Measurements from ENCODE around the gene SUGP2. TPM values are rescaled to one million over a fixed set of nuclear protein-coding genes. Genes with fewer than 3 reads are reported as not detected.

Gene SUGP2
- total RNA-seq, 2 experiments from 2014 or later = 98.1 to 102 TPM

- no peaks in the 10 kb centered on the region for H3K36me3 Mint-ChIP-seq
- POLR2A ChIA-PET = no interaction called here
- no peak overlapping the region for H3K4me3 Mint-ChIP-seq
- H3K27me3 Mint-ChIP-seq = peaks cover 11% of the 10 kb centered on the region
- DNase-seq = no peak
- intact Hi-C loops (cut with micrococcal nuclease) = no loop called here
- no peaks in the 10 kb centered on the region for H3K4me1 Mint-ChIP-seq (ENCODE audit: low read depth)
- CTCF ChIA-PET = no interaction called here
- H3K27ac Mint-ChIP-seq = no peak overlapping the region
- no peaks in the 10 kb centered on the region for H3K9me3 Mint-ChIP-seq
Measured at GRCh38 chr19:18975869-18976268, 57.4 kb downstream of the SUGP2 start.

- intact Hi-C loops (cut with micrococcal nuclease) = no loop called here
- Mint-ChIP-seq H3K4me3 (no peak overlapping the region), H3K4me1 (ENCODE audit: low read depth) (no peaks in the 10 kb centered on the region), H3K27me3 (peaks cover 13% of the 10 kb centered on the region), H3K27ac (no peak overlapping the region), H3K36me3 (no peaks in the 10 kb centered on the region), H3K9me3 (no peaks in the 10 kb centered on the region)
- ChIA-PET POLR2A (no interaction called here), CTCF (no interaction called here)
- no peak for DNase-seq
Measured at GRCh38 chr19:18975011-18975410, 58.3 kb downstream of the SUGP2 start.

DNA sequence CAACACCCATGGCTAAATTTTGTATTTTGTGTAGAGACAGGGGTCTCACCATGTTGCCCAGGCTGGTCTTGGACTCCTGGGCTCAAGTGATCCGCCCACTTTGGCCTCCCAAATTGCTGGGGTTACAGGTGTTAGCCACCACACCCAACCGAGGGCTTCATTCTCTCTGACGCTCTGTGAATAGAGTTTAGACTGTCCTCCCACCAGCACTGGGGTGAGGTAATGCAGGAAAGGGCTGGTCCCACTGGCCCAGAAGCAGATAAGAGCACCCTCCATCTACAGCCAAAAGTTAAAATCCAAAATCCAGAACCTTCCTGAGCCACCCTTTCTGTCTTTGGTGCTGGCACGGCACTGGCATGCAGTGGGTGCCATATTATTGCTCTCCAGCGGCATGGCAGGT, 60.5 kb downstream of the SUGP2 start:
- H3K4me3 Mint-ChIP-seq = no peak overlapping the region
- ChIA-PET POLR2A (no interaction called here), CTCF (no interaction called here)
- peaks cover 9% of the 10 kb centered on the region for H3K27me3 Mint-ChIP-seq
- intact Hi-C loops (cut with micrococcal nuclease) = no loop called here
- peaks cover 5% of the 10 kb centered on the region for H3K4me1 Mint-ChIP-seq (ENCODE audit: low read depth)
- no peak overlapping the region for H3K27ac Mint-ChIP-seq
- peaks cover 2% of the 10 kb centered on the region for H3K36me3 Mint-ChIP-seq
- DNase-seq = no peak
- H3K9me3 Mint-ChIP-seq = peaks cover 3% of the 10 kb centered on the region

DNA sequence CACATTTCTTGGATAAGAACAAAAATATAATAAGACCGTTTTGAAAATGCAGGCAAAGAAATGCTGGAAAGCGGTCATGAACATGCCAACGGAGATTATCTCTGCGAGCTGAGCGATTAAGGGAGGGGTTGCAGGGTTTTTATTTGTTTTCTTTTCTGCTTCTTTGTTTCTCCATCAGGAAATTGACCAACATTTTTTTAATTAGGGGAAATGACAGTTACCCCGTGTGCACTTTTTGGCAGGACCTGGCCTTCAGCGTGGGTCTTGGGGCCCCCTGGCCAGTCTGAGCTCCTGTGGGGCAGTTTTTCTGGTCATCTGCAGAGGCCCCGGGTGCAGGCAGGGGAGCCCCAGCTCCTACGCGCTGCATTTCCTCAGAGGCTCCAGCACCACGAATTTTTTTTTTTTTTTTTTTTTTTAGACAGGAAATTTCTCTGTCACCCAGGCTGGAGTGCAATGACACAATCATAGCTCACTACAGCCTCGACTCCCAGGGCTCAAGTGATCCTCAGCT, 61.0 kb downstream of the SUGP2 start:
- POLR2A ChIA-PET = no interaction called here
- peak; percentile 10 for DNase-seq
- H3K36me3 Mint-ChIP-seq = peaks cover 2% of the 10 kb centered on the region
- H3K9me3 Mint-ChIP-seq = peaks cover 3% of the 10 kb centered on the region
- H3K4me1 Mint-ChIP-seq (ENCODE audit: low read depth) = peaks cover 5% of the 10 kb centered on the region
- CTCF ChIA-PET = no interaction called here
- no peak overlapping the region for H3K4me3 Mint-ChIP-seq
- intact Hi-C loops (cut with micrococcal nuclease) = no loop called here
- H3K27me3 Mint-ChIP-seq = peaks cover 9% of the 10 kb centered on the region
- no peak overlapping the region for H3K27ac Mint-ChIP-seq

DNA sequence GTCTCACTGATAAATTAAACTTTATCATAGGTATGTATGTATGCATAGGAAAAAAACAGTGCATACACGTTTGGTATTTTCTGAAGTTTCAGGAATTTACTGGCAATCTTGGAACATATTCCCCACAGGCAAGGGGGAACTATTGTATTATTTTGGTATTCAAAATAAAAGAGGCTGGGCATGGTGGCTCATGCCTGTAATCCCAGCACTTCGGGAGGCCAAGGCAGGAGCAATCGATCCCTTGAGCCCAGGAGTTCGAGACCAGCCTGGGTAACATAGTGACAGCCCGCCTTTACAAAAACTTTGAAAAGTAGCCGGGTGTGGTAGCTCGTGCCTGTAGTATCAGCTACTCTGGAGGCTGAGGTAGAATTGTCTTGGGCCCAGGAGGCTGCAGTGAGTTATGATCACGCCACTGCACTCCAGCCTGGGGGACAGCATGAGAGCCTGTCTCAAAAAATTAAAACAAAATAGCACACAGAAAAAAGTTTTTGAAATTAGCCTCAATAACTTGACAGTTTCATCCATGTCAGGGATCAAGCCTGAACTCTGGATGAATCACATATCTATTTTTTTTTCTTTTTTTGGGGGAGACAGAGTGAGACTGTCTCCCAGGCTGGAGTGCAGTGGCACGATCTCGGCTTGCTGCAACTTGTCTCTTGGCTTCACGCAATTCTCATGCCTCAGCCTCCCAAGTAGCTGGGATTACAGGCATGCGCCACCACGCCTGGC, 63.2 kb downstream of the SUGP2 start:
- Mint-ChIP-seq H3K4me3 (no peak overlapping the region), H3K36me3 (peaks cover 2% of the 10 kb centered on the region), H3K9me3 (peaks cover 3% of the 10 kb centered on the region), H3K27me3 (peaks cover 9% of the 10 kb centered on the region), H3K4me1 (ENCODE audit: low read depth) (peaks cover 5% of the 10 kb centered on the region), H3K27ac (no peak overlapping the region)
- intact Hi-C loops (cut with micrococcal nuclease) = no loop called here
- no peak for DNase-seq
- ChIA-PET CTCF (no interaction called here), POLR2A (no interaction called here)

DNA sequence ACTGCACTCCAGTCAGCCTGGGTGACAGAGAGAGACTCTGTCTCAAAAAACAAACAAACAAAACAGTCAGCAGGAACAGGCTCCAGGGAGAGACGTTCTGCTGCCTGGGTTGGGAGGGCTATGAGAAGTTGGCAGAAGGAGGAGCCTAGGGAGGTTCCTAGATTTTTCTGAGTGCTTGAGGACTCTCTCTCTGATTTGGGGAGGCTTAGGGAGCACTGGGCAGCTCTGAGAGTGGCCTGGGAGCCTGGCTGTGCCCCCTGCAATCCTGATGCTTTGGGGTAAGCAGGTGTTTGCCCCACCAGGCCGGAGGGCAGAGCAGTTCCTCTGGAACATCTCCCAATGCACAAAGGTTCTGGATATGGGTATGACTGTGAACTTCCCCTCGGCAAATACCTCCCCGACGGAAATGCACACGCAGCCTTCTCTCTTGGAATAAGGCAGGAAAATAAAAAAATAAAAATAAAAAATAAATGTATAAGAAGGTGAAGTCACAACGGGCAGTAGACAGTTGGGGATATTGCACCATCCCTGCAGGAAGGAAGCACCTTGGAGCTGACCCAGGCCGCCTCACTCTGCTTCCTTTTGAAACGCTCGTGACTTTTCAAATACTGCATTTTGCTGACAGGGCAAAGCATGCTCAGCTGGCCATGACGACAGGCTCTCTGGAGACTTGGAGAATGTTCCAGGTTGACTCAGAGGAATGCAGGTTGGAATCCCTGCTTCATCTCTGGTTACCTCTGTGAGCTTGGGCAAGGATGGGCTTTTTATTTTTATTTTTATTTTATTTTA, 65.8 kb downstream of the SUGP2 start:
- ChIA-PET CTCF (interaction anchor here (0.9 kb wide), 1 partner anchor 11 kb away, joined by 3 read pairs; no protein-coding TSS in a partner anchor), POLR2A (no interaction called here)
- Mint-ChIP-seq H3K36me3 (peaks cover 2% of the 10 kb centered on the region), H3K9me3 (peaks cover 3% of the 10 kb centered on the region), H3K27ac (no peak overlapping the region), H3K27me3 (peaks cover 6% of the 10 kb centered on the region), H3K4me3 (no peak overlapping the region), H3K4me1 (ENCODE audit: low read depth) (peaks cover 5% of the 10 kb centered on the region)
- intact Hi-C loops (cut with micrococcal nuclease) = no loop called here
- DNase-seq = no peak

DNA sequence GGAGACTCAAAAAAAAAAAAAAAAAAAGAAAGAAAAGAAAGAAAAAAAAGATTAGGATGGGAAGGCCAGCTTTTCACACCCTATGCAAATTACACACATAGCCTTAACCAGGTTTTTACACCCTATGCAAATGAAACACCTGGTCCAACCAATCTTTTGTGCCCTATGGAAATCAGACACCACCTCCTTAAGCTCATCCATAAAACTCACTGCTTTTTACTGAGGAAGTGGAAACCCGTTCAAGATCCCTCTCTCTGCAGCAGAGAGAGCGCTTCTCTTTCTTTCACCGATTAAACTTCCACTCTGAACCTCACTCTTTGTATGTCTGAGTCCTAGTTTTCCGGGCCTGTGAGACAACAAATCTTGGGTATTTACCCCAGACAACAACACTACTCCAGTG, 67.0 kb downstream of the SUGP2 start:
- no peak for DNase-seq
- Mint-ChIP-seq H3K27me3 (peaks cover 9% of the 10 kb centered on the region), H3K4me3 (no peak overlapping the region), H3K9me3 (peaks cover 3% of the 10 kb centered on the region), H3K27ac (no peak overlapping the region), H3K4me1 (ENCODE audit: low read depth) (peaks cover 14% of the 10 kb centered on the region), H3K36me3 (peaks cover 2% of the 10 kb centered on the region)
- ChIA-PET POLR2A (no interaction called here), CTCF (interaction anchor here (0.9 kb wide), 1 partner anchor 10 kb away, joined by 3 read pairs; no protein-coding TSS in a partner anchor)
- intact Hi-C loops (cut with micrococcal nuclease) = no loop called here

GRCh38 chr19:18964121-18964520, 69.2 kb downstream of the SUGP2 start:
- ChIA-PET POLR2A (no interaction called here), CTCF (interaction anchor here (0.6 to 0.7 kb wide), 2 partner anchors 182 to 1790 kb away, joined by 3 read pairs; no protein-coding TSS in a partner anchor)
- Mint-ChIP-seq H3K27me3 (peaks cover 9% of the 10 kb centered on the region), H3K36me3 (no peaks in the 10 kb centered on the region), H3K4me1 (ENCODE audit: low read depth) (peaks cover 12% of the 10 kb centered on the region), H3K9me3 (peaks cover 3% of the 10 kb centered on the region), H3K4me3 (no peak overlapping the region), H3K27ac (no peak overlapping the region)
- intact Hi-C loops (cut with micrococcal nuclease) = no loop called here
- DNase-seq = no peak

- POLR2A ChIA-PET = no interaction called here
- H3K9me3 Mint-ChIP-seq = no peaks in the 10 kb centered on the region
- H3K27me3 Mint-ChIP-seq = peaks cover 8% of the 10 kb centered on the region
- no peak overlapping the region for H3K4me3 Mint-ChIP-seq
- H3K36me3 Mint-ChIP-seq = no peaks in the 10 kb centered on the region
- intact Hi-C loops (cut with micrococcal nuclease) = no loop called here
- no peak for DNase-seq
- peaks cover 11% of the 10 kb centered on the region for H3K4me1 Mint-ChIP-seq (ENCODE audit: low read depth)
- H3K27ac Mint-ChIP-seq = no peak overlapping the region
- CTCF ChIA-PET = no interaction called here
Measured at GRCh38 chr19:18961767-18962620, 71.3 kb downstream of the SUGP2 start.

DNA sequence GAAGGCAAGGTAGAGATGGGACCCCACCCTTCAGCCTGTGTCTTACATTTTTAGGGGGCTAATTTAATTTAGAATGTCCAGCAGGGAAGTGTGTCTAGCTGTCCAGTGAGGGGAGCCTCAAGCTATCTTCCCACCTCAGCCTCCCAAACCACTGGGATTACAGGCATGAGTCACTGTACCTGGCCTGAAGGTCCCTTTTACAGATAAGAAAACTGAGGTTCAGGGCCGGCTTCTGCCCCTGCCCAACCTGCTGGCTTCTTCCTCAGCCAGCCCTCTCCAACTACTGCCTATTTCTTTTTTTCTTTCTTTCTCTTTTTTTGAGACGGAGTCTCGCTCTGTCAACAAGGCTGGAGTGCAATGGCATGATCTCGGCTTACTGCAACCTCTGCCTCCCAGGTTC, 72.9 kb downstream of the SUGP2 start:
- Mint-ChIP-seq H3K27me3 (peaks cover 8% of the 10 kb centered on the region), H3K4me3 (no peak overlapping the region), H3K4me1 (ENCODE audit: low read depth) (peaks cover 11% of the 10 kb centered on the region), H3K9me3 (no peaks in the 10 kb centered on the region), H3K27ac (no peak overlapping the region), H3K36me3 (no peaks in the 10 kb centered on the region)
- no peak for DNase-seq
- intact Hi-C loops (cut with micrococcal nuclease) = no loop called here
- ChIA-PET POLR2A (no interaction called here), CTCF (no interaction called here)

GRCh38 chr19:18955042-18955441, 78.3 kb downstream of the SUGP2 start:
- H3K36me3 Mint-ChIP-seq = no peaks in the 10 kb centered on the region
- POLR2A ChIA-PET = no interaction called here
- no peaks in the 10 kb centered on the region for H3K27me3 Mint-ChIP-seq
- no peak overlapping the region for H3K27ac Mint-ChIP-seq
- no peak overlapping the region for H3K4me3 Mint-ChIP-seq
- no peak for DNase-seq
- no peaks in the 10 kb centered on the region for H3K9me3 Mint-ChIP-seq
- no peaks in the 10 kb centered on the region for H3K4me1 Mint-ChIP-seq (ENCODE audit: low read depth)
- CTCF ChIA-PET = no interaction called here
- intact Hi-C loops (cut with micrococcal nuclease) = no loop called here

DNA sequence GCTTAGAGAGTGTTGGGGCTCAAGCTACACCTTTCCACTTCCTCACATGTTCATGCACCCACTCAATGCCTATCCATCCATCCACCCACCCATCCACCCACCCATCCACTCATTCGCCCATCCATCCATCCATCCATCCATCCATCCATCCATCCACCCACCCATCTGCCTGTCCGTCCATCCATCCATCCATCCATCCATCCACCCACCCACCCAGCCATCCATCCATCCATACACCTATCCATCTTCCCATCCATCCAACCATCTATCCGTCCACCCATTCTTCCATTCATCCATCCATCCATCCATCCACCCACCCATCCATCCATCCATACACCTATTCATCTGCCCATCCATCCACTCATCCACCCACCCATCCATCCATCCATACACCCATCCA, 79.2 kb downstream of the SUGP2 start:
- no peaks in the 10 kb centered on the region for H3K9me3 Mint-ChIP-seq
- no peaks in the 10 kb centered on the region for H3K27me3 Mint-ChIP-seq
- ChIA-PET CTCF (no interaction called here), POLR2A (no interaction called here)
- no peaks in the 10 kb centered on the region for H3K4me1 Mint-ChIP-seq (ENCODE audit: low read depth)
- no peak for DNase-seq
- H3K4me3 Mint-ChIP-seq = no peak overlapping the region
- H3K27ac Mint-ChIP-seq = no peak overlapping the region
- intact Hi-C loops (cut with micrococcal nuclease) = no loop called here
- H3K36me3 Mint-ChIP-seq = no peaks in the 10 kb centered on the region

Data from activated CD4-positive, alpha-beta memory T cell treated with anti-CD3 and anti-CD28 coated beads for 36 hours (primary cell).